Measurements from ENCODE around the gene MRGPRX4.
"Not testable (repeated sequence)": the region's sequence is repeated elsewhere in the genome, so short reads cannot be mapped to it uniquely, and the experiment has no call there.

MRGPRX4 gene

GRCh38 chr11:18172666-18173065 lies at the start of gene MRGPRX4:
TSS of gene MRGPRX4 (plus strand) at chr11:18172837. CDS start at chr11:18173257, 420 bp downstream.
- no peak for TF ChIP-seq EZH2phosphoT487 (IDR thresholded peaks at IDR 0.05; ENCODE audit: borderline replicate concordance, low read length)
- no peak for TF ChIP-seq CTCF (IDR thresholded peaks at IDR 0.05; ENCODE audit: low read depth, low read length, poor library complexity, severe bottlenecking)
- H3K4me1 ChIP-seq (ENCODE audit: control insufficient read depth, low read length), result no peaks in the 10 kb centered on the region
- H3K4me3 ChIP-seq (ENCODE audit: low read length), result no peak within 1 kb of the TSS
- no peaks in the 10 kb centered on the region for H3K9me2 ChIP-seq (replicated peaks; ENCODE audit: control insufficient read depth, low read length)
- H3K27ac ChIP-seq (ENCODE audit: low read depth, low read length), result no peak within 1 kb of the TSS
- H3K9me3 ChIP-seq (ENCODE audit: control insufficient read depth, insufficient read depth, low read length), result no peaks in the 10 kb centered on the region
- H3K27me3 ChIP-seq (ENCODE audit: control insufficient read depth, low read length), result peaks cover 3% of the 10 kb centered on the region; the same call in 1 of the 2 replicates
- no peak within 1 kb of the TSS for H3K4me2 ChIP-seq (ENCODE audit: low read length)
- H3K36me3 ChIP-seq (ENCODE audit: control insufficient read depth, low read length), result no peaks in the 10 kb centered on the region
- no peaks in the 10 kb centered on the region for H3K79me2 ChIP-seq (ENCODE audit: control insufficient read depth, low read length)
- H3F3A ChIP-seq (ENCODE audit: control insufficient read depth, insufficient read depth), result no peaks in the 10 kb centered on the region
- H4K20me1 ChIP-seq (ENCODE audit: control insufficient read depth, insufficient read depth, low read depth, low read length), result no peaks in the 10 kb centered on the region

GRCh38 chr11:18131115-18131514 lies 41.5 kb upstream of the MRGPRX4 start:
- H3K4me2 ChIP-seq (ENCODE audit: low read length); H3K9me3 ChIP-seq (ENCODE audit: control insufficient read depth, insufficient read depth, low read length); H3K9me2 ChIP-seq (replicated peaks; ENCODE audit: control insufficient read depth, low read length); H3K36me3 ChIP-seq (ENCODE audit: control insufficient read depth, low read length); H3K4me3 ChIP-seq (ENCODE audit: low read length); H3K27me3 ChIP-seq (ENCODE audit: control insufficient read depth, low read length); H3K79me2 ChIP-seq (ENCODE audit: control insufficient read depth, low read length); H4K20me1 ChIP-seq (ENCODE audit: control insufficient read depth, insufficient read depth, low read depth, low read length); H3K4me1 ChIP-seq (ENCODE audit: control insufficient read depth, low read length); H3F3A ChIP-seq (ENCODE audit: control insufficient read depth, insufficient read depth); H3K27ac ChIP-seq (ENCODE audit: low read depth, low read length): not testable (repeated sequence)

- Histone ChIP-seq H3K27ac (ENCODE audit: low read depth, low read length) (no peak within 1 kb of the TSS), H3K4me2 (ENCODE audit: low read length) (no peak within 1 kb of the TSS), H3K79me2 (ENCODE audit: control insufficient read depth, low read length) (no peaks in the 10 kb centered on the region), H3K4me1 (ENCODE audit: control insufficient read depth, low read length) (no peaks in the 10 kb centered on the region), H3K4me3 (ENCODE audit: low read length) (no peak within 1 kb of the TSS), H3K9me2 (replicated peaks; ENCODE audit: control insufficient read depth, low read length) (no peaks in the 10 kb centered on the region), H3K9me3 (ENCODE audit: control insufficient read depth, insufficient read depth, low read length) (no peaks in the 10 kb centered on the region), H4K20me1 (ENCODE audit: control insufficient read depth, insufficient read depth, low read depth, low read length) (no peaks in the 10 kb centered on the region), H3K36me3 (ENCODE audit: control insufficient read depth, low read length) (no peaks in the 10 kb centered on the region), H3K27me3 (ENCODE audit: control insufficient read depth, low read length) (peaks cover 8% of the 10 kb centered on the region), H3F3A (ENCODE audit: control insufficient read depth, insufficient read depth) (no peaks in the 10 kb centered on the region)
- no peak for TF ChIP-seq EZH2phosphoT487 (IDR thresholded peaks at IDR 0.05; ENCODE audit: borderline replicate concordance, low read length)
Observed at GRCh38 chr11:18132341-18132740, 40.3 kb upstream of the MRGPRX4 start, which contains the start of gene MRGPRX3. TSS of gene MRGPRX3 (plus strand) at chr11:18132571. CDS start at chr11:18137203, 4,632 bp downstream.

DNA sequence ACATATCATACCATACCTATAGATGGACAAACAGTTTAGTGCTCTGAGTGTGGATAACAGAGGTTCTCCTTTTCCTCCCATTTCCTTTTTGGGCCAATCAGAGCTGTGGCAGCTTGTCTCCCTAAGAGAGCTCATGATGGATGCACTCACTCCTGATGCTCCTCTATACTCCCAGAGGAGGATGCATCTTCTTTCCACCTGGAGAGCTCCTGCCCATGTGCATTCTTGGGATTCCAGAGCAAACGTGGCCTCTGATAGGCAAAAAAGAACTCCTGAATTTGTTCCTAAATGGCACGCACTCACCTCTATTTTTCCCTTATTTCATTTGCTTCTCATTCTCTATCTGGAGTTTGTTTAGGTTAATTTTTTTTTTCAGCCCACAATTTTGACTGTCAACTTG lies 37.3 kb upstream of the MRGPRX4 start:
- Histone ChIP-seq H3K27ac (ENCODE audit: low read depth, low read length) (no peak overlapping the region), H3K9me3 (ENCODE audit: control insufficient read depth, insufficient read depth, low read length) (no peaks in the 10 kb centered on the region), H3K4me2 (ENCODE audit: low read length) (no peak overlapping the region), H3K4me3 (ENCODE audit: low read length) (no peak overlapping the region), H3K4me1 (ENCODE audit: control insufficient read depth, low read length) (no peaks in the 10 kb centered on the region), H3K79me2 (ENCODE audit: control insufficient read depth, low read length) (no peaks in the 10 kb centered on the region), H3K9me2 (replicated peaks; ENCODE audit: control insufficient read depth, low read length) (no peaks in the 10 kb centered on the region), H3K36me3 (ENCODE audit: control insufficient read depth, low read length) (no peaks in the 10 kb centered on the region), H4K20me1 (ENCODE audit: control insufficient read depth, insufficient read depth, low read depth, low read length) (no peaks in the 10 kb centered on the region), H3F3A (ENCODE audit: control insufficient read depth, insufficient read depth) (no peaks in the 10 kb centered on the region), H3K27me3 (ENCODE audit: control insufficient read depth, low read length) (peaks cover 11% of the 10 kb centered on the region)
- TF ChIP-seq EZH2phosphoT487 (IDR thresholded peaks at IDR 0.05; ENCODE audit: borderline replicate concordance, low read length), result no peak
- TF ChIP-seq CTCF (IDR thresholded peaks at IDR 0.05; ENCODE audit: low read depth, low read length, poor library complexity, severe bottlenecking), result no peak

Measured in DOHH2 (cell line).